Kasumi-1 (cell line): Measurements from ENCODE around the gene DNAJC5G.
"Not testable (repeated sequence)": the region's sequence is repeated elsewhere in the genome, so short reads cannot be mapped to it uniquely, and the experiment has no call there.

ENCODE experiments used
- DNase-seq, 2 experiments: peaks; one replicate each; lab custom pipeline; 2025; lab: John Stamatoyannopoulos, UW

The DNAJC5G gene

DNA sequence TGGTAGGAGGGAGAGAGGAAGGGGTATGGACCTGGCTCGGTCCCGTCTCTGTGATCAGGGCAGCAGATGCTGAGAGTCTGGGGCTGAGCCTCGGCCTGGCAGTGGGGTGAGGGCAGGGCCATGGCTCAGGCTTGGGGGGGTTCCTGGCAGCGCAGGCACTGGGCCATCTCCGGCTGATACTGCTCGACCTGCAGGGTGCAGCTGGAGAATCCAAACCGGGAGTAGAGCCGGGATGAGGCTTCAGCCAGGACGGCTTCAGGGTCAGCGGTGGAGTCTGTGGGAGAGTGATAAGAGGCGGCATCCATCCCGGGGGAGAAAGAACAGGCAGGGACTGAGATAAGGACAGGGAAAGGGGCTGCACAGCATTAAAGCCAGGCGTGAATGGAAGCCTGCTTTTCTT, 20.0 kb upstream of the DNAJC5G start:
- DNase-seq, result no peak

DNA sequence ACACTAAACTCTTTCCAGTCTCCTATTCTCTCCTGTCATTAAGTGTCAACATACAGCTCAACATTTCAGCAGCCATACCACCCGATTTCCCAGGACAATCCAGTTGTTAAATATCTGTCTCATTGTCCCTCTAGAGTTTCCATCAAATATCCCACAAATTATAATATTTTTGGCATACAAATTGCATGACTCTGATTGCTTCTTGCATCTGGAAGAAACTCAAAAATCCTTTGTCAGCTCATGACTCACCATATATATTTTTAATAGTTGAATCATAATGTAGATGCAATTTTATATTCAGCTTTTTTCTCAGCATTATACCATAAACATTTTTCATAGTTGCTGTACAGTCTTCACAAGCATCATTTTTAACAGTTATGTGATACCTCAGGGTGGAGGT, 19.6 kb upstream of the DNAJC5G start:
- no peak for DNase-seq

DNA sequence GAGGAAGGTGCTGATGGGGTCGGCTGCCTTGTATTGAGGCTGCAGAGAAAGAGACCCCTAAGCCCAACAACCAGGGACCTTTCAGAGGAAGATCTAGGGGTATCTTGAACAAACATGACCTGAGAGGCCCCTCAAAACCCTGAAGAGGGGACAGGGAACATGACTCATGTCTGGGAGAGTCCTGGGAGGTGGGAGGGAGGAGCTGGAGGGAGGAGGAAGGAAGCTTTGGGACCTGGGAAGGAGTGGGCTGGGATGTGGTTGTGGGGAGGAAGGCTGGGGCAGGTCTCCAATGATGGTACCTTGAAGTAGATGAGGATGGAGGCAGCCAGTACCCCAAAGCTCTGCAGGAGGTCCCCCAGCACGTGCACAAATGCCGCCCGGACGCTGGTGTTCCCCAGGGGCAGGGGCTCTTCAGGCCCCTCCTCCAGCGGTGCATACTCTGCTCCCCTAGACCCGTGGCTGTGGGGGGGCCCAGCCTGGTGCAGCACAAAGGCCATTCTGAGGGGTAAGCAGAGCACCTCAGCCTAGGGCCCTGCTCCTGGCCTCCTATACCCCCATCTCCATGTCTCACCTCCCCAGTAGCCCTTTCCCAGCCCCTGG, 18.3 kb upstream of the DNAJC5G start:
- no peak for DNase-seq

DNA sequence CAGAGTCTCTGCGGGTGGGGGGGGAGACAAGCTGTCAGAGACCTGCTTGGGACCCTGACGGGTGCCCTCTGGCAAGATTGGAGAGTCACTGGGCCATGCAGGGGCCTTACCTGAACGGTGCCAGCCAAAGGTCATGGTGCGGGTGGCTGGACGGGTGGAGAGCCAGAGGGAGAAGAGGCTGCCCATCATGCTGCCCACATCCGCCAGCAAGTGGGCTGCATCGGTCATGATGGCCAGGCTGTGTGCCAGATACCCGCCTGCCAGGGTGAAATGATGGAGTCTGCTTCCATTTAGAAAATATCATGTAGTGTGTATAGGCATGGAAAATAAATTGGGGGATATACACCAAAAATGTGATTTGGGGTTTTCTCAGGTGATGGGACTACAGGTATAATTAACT, 17.2 kb upstream of the DNAJC5G start:
- no peak for DNase-seq

DNA sequence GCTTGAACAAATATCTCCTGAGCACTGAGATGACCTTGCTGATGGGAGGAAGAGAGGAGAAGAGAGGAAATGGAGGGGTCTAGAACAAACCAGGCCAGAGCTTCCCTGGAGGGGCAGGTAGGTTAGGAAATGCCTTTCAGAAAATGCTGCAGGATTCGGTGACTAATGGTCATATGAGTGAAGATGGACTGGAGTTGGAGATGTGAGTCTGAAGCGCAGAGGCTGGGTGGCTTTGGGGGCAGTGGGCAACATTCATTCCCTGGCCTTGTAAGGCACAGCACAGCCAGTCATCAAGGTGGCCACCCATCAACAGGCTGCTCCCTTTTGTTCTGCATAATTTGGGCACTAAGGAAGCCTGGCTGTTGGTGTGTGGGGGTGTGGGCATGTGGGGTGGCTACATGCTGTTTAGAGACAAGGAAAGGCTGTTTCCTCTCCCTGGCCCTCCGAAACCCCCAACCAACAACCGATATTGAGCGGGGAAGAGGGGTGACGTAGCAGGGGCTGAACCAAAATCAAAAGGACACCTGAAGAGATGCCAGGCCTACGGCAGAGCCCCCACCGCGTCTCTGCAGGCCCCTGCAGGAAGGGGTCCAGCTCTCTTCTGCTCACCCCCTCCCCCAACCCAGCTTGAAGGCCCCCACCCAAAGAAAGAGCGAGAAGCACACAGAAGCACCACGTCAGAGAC, 13.8 kb upstream of the DNAJC5G start:
- no peak for DNase-seq

DNA sequence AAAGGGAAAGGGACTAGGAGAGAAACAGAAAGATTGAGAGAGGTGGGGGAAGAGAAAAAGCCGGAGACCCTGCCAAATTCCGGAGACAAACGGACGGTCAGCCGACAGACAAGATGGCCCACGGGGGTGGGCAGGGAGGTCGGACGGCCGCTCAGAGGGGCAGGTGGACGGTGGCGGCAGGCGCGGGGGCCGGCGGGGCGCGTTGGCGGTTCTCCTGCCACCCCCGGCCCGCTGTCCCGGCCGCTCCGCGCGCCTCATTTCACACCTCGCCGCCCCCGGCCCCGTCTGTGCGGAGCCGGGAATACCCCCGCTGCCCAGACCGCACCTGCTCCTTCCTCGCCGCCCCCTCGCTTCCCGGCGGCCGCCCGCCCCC, 13.3 kb upstream of the DNAJC5G start:
- DNase-seq, result no peak

DNA sequence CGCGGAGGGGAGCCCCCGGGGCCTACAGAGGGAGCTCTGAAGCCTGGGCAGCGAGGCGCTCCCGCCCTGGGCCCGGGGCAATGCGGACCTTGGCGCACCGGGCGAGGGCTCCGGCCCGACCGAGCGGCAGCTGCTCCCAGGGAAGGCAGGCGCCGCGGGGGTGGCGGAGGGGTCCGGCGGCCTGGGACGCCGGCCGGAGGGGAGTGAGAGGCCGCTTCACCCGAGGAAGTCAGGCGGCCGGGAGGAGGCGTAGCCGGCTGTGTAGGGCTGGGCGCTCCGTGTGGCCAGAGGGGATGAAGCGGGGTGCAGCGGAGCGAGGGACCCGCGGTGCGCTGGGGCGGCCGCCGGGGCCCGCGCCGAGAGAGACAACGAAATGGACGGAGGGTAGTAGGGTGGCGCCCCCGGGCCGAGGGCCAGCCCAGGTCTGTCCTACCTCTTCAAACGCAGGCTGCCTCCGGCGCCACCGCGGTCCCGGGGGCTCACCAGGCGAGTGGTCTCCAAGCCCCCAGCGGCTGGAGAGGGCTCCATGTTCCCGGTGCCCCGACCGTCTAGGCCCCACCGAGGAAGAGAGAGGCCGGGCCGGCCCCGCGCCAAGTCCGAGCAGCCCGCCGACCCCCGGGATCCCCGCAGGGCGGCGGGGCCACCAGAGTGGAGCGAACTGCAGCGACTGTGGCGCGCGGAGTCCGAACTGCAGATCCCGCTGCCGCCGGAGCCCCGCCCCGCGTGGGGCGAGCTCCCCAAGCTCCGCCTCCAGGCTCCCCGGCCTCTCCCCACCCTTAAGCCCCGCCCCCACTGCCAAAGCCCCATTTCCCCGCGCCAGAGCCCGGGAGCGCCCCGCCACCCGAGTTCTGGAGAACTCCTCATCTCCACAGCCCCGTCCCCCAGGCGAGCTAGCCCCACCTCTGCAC, 12.6 kb upstream of the DNAJC5G start, which contains the start of gene SLC30A3:
Gene SLC30A3 (minus strand): TSS at position 669 of the 908 bp plus-strand sequence. CDS start 141 bp downstream, at position 528.
- DNase-seq, result peak; percentile 20 to 30

DNA sequence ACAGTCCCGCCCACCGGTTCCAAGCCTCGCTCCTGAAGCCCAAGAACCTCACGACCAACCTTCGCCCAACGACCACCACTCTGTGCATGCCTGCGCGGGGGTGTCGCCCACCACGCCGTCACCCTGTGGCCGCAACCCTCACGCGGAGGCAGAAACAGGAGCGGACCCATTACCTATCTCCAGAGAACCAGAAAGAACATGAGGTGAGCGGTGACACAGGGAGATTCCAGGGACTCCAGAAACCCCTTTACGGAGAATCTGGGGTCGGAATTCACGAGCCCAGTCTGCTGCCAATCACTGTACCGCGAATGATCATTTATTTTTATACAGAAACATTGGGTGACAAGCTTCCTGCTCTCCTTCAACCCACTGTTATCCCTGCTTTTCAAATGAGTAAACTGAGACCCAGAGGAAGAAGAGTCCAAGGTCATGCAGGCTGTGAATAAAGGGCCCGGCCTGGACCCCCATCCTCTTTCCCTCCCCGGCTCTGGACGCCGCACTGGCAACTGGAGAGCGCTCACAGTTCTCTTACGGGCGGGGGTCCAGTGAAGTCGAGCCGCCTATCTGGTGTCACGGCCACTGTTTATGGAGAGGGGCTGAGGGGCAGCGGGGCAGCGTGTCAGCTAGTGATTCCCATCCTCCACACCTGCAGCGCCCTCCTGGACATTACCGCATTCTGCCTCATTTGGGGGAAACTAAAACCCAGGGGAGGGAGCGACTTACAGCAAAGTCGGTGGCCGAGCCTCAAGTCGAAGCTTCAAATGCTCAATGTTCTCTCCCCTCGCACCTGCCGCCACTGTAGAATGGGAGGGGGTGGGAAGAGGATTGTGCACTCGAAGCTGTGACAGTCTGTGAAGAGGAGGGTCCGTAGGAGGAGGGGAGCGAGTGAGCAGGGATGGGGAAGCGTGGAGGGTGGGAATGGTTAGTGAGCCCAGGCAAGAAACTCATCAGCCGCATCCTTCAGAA, 11.7 kb upstream of the DNAJC5G start:
- no peak for DNase-seq

DNA sequence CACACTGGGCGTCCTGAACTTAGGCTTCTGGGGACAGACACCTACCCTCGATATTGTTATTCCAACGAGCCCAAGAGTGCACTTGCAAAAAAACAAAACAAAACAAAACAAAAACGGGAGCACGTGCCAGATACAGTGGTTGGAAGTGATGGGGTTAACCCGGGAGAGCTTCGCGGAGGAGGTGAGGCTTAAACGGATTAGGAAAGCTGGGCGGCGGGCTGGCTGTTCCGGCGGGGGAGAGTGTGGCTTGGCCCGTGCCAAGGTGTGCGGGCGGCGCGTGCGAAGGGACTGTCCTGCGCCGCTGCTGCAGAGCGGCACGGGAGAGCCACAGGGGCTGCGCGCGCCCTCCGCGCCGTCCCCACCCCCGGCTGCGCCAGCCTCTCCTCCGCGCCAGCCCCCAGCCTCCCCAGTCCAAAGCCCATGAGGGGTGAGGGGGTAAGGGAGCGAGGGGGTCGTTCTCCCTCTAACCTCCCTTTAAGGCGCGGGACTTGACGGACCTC, 10.9 kb upstream of the DNAJC5G start:
- no peak for DNase-seq

DNA sequence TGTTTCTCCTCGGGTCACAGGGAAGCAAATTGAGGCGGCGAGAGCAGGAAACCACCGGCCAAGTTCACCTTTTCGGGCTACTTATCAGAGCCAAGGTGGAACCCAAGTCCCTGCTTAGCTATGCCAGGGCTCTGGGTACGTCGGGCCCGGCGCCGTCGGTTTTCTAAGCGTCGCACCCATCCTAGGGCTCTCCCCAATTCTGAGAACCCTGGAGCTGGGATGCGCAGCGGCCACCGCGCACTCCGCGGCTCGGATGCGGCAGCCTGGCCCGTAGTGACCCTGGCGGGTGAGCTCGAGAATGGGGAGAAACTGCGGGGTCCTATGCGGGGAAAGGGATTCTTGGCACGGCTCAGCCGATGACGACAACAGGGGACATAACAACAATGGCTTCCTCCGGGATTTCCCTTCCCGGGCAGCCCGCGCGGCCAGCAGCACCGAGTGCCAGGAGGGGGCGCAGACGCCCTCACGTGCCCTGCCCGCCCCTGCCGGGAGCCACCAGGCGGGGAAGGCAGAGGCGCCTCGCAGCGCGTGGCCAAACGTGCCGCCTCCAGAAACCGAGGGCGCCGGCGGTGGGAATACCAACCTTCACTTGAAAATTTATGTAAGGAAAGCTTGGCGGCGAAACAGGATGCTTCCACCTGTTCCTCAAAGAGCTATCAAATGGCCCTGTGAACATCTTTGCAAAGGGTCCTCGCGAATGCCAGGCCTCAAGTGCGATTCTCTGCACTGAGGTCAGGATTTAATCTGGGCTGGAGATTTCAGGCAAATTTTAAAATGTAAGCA, 10.3 kb upstream of the DNAJC5G start:
- DNase-seq, result peak; percentile 42 to 46

DNA sequence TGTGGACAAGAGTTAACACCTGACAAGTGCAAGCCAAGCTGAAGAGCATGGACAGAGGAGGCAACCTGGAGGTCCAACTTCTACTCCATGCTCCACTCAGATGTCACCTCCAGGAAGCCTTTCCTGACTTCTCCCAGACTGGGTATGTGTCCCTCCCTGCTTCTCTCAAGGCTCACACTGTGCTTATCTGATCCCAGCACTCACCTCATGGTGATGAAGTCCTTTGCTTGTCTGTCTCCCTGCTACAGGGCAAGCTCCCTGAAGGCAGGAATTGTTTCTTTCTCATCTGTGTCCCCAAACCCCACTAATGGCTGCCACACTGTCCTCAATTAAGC, 9.7 kb upstream of the DNAJC5G start:
- no peak for DNase-seq

DNA sequence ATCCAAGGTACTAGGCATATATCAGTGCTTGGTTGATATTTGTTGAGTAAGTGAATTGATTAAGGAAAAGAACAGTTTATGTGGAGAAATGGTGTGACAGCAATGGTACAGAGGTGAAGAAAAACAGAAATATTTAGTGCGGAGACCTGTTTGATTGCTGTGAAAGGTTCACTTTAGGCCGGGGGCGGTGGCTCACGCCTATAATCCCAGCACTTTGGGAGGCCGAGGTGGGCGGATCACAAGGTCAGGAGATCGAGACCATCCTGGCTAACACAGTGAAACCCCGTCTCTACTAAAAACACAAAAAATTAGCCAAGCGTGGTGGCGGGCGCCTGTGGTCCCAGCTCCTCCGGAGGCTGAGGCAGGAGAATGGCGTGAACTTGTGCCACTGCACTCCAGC, 6.9 kb upstream of the DNAJC5G start:
- DNase-seq, result not testable (repeated sequence)

DNA sequence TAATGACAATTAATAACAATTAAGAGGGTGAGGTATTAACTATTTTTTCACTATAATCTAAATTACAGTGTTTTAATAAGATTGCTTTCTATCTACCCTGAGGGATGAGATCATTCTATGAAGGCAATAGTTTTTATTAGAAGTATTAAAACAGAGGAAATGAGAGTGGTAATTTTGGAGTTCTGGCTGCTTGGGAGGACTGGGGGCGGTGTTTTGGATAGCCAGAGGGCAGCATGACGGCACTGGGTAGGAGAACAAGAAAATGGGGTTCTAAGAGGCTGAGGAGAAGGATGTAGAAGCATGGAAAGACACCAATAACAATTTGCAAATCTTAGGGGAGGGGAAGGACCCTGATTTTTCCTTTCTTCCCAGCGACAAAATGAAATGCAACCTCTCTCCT, 5.1 kb upstream of the DNAJC5G start:
- DNase-seq, result no peak

DNA sequence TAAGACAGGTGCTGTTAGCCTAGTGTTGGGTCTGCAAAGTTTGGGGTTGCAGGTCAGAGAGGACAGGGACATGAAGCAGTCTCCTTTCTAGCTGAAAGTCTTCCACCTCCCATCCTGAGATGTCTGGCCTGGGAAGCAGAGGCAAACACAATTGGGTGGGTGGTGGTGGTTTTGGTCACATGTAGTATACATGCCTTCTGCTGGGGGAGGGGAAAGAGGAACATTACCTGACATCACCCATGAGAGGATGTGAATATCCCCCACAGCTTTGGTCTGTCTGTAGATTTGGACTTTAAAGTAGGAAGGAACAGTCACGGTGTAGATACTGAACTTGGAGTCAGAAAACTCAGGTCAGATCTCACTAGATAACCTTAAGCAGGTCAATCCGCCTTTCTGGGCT, 4.6 kb upstream of the DNAJC5G start:
- DNase-seq, result no peak

DNA sequence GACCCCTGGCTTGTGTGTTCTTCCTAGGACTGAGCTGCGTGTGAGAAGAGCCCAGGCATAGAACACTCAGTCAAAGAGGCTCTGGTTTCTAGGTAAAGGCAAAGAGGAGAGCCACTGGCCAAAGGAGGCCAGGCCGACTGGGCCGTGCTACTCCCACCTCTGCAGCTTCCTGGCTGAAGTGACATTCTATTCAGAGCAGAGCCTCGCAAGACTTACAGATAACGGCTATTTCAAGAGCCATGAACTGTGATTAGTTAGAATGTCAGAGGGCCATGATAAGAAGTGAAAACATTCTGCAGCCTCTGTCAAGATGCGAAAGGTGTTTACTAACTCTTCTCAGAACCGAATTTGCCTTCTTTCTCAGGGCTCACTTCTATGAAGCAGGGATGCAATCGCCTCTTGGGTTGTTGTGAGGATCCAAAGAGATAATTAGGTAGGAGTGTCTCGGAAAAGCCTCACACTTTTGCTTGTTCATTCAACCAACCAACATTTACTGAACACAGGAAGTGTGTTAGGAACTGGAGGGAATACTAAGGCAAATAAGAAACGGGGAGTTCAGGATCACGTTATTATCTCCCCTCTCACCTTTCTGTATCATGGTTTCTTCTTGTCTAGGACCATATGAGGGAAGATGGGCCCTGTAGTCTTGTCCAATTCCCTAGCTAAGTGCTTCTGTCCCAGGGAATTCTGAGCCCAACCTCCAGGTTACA, 3.4 kb upstream of the DNAJC5G start:
- no peak for DNase-seq

DNA sequence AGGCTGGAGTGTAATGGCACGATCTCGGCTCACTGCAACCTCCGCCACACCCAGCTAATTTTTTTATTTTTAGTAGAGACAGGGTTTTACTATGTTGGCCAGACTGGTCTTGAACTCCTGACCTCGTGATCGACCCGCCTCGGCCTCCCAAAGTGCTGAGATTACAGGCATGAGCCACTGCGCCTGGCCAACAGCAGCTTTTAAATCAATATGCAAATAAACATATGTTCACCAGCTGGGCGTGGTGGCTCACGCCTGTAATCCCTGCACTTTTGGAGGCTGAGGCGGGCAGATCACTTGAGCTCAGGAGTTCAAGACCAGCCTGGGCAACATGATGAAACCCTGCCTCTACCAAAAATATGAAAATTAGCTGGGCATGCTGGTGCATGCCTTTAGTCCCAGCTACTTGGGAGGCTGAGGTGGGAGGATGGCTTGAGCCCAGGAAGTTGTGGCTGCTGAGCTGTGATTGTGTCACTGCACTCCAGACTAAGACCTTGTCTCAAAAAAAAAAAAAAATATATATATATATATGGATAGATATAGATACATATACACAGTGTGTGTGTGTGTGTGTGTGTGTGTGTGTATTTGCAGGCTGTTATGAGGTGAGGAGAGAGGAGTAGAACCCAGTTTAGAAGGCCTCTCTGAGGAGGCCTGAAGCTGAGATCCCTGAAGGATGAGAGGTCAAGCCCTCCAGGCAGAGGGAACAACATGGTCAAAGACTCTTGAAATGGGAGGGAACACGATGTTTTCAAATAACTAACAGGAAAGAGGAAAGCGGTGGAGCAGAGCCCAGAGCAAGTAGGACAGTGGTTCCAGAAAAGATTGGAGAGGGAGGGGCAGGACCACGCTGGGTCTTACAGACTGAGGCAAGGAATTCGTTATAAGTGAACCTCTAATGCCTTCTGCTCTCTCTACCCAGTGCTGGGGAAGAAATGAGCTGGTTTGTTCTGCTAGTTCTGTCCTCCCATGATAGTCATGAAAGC, 2.4 kb upstream of the DNAJC5G start:
- not testable (repeated sequence) for DNase-seq

DNA sequence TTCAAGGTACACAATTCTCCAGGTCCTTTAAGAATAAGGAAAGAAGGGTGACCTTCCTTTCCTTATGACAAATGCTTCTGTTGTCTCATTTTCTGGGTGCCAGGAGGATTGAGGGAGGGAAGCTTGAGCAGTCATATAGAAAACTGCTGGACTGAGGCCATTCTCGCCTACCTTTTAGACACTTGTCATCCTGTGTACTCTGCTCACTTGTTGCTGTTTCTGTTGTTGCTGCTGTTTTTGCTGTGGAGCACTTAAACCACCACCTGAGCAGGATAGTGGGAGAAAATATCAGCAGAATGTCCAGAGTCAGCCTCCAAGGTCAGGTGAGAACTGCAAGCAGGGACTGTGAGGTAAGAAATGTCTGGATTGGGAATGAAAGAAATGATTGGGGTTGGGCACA, 2.8 kb downstream of the DNAJC5G start:
- no peak for DNase-seq

DNA sequence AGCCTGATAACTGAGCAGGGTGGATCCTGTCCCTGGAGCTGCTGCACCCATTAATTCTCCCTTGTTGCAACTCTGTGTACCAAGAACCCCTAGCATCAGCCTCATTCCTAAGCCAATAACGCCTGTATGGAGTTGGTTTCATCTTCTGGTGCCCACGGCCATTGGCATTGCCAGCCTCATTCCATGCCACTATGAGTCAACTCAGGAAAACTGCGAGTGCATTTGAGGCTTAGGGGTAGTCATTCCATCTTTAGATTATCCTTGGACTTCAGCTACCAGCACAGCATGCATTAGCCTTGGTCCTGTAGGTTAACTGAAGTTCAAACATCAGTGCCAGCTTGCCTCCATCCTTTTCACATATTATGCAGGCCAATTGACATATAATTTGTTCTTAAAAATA, 5.6 kb downstream of the DNAJC5G start:
- DNase-seq, result no peak

DNA sequence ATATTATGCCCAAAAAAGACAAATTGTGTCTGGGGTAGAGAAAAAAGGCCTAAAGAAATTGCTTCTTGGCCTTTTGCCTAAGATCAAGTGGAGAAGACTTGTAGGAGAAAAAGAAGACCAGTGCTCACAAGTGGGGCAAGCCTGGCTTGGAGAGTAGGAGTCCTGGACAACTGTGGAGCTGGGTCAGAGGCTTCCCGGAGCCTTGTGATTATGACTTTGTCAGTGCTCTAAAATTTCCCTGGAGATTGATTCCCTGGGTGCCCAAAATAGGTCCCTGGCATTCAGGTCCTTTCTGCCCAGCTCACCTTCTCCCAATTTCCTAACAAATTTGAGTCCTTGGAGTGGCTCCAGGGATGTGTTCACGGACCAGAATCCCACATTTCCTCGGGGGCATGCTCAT, 6.2 kb downstream of the DNAJC5G start:
- no peak for DNase-seq
